HL-60/S4 treated with retinoic acid at 250 ng/mL for 4 days and 3 days (cell line): ENCODE results near the gene AKAP13.

Source experiments
- in situ Hi-C: fragments of 300-500 bp; cut with MboI; formaldehyde crosslinking; loops from 2 replicates; pipeline ENCODE4 v1.7.0; 2022; ENCODE audit warnings: low sequenced_read_pairs

Gene AKAP13

GRCh38 chr15:85474700-85475316, 94.4 kb downstream of the AKAP13 start:
- in situ Hi-C loops, result loop anchor here (25.0 kb wide), 2 partner anchors 237 to 362 kb away; no protein-coding TSS in a partner anchor

GRCh38 chr15:85475317-85475701, 94.9 kb downstream of the AKAP13 start:
- in situ Hi-C loops, result loop anchor here (25.0 kb wide), 2 partner anchors 237 to 362 kb away; no protein-coding TSS in a partner anchor

- in situ Hi-C loops, result loop anchor here (25.0 kb wide), 2 partner anchors 237 to 362 kb away; no protein-coding TSS in a partner anchor
Observed at GRCh38 chr15:85475711-85476110, 95.3 kb downstream of the AKAP13 start.

GRCh38 chr15:85477061-85477460, 96.7 kb downstream of the AKAP13 start:
- in situ Hi-C loops, result loop anchor here (25.0 kb wide), 2 partner anchors 235 to 360 kb away; no protein-coding TSS in a partner anchor

GRCh38 chr15:85477730-85478129, 97.3 kb downstream of the AKAP13 start:
- in situ Hi-C loops, result loop anchor here (25.0 kb wide), 2 partner anchors 235 to 360 kb away; no protein-coding TSS in a partner anchor

GRCh38 chr15:85479071-85479647, 98.8 kb downstream of the AKAP13 start:
- in situ Hi-C loops, result loop anchor here (25.0 kb wide), 2 partner anchors 233 to 358 kb away; no protein-coding TSS in a partner anchor

- in situ Hi-C loops, result loop anchor here (25.0 kb wide), 2 partner anchors 231 to 356 kb away; no protein-coding TSS in a partner anchor
Observed at GRCh38 chr15:85480923-85481322, 100.5 kb downstream of the AKAP13 start.

GRCh38 chr15:85481543-85481942, 101.1 kb downstream of the AKAP13 start:
- in situ Hi-C loops, result loop anchor here (25.0 kb wide), 2 partner anchors 231 to 356 kb away; no protein-coding TSS in a partner anchor

- in situ Hi-C loops, result loop anchor here (25.0 kb wide), 2 partner anchors 229 to 354 kb away; no protein-coding TSS in a partner anchor
Observed at GRCh38 chr15:85482894-85483293, 102.5 kb downstream of the AKAP13 start.

- in situ Hi-C loops, result loop anchor here (25.0 kb wide), 2 partner anchors 228 to 353 kb away; no protein-coding TSS in a partner anchor
Observed at GRCh38 chr15:85483955-85484354, 103.6 kb downstream of the AKAP13 start.

GRCh38 chr15:85484923-85485322, 104.5 kb downstream of the AKAP13 start:
- in situ Hi-C loops, result loop anchor here (25.0 kb wide), 2 partner anchors 227 to 352 kb away; no protein-coding TSS in a partner anchor

- in situ Hi-C loops, result loop anchor here (25.0 kb wide), 2 partner anchors 226 to 351 kb away; no protein-coding TSS in a partner anchor
Observed at GRCh38 chr15:85485956-85486567, 105.7 kb downstream of the AKAP13 start.

- in situ Hi-C loops, result loop anchor here (25.0 kb wide), 2 partner anchors 225 to 350 kb away; no protein-coding TSS in a partner anchor
Observed at GRCh38 chr15:85487796-85488195, 107.4 kb downstream of the AKAP13 start.

GRCh38 chr15:85488997-85489396, 108.6 kb downstream of the AKAP13 start:
- in situ Hi-C loops, result loop anchor here (25.0 kb wide), 2 partner anchors 223 to 348 kb away; no protein-coding TSS in a partner anchor

GRCh38 chr15:85489773-85490493, 109.5 kb downstream of the AKAP13 start:
- in situ Hi-C loops, result loop anchor here (25.0 kb wide), 2 partner anchors 222 to 347 kb away; no protein-coding TSS in a partner anchor

GRCh38 chr15:85490856-85491255, 110.5 kb downstream of the AKAP13 start:
- in situ Hi-C loops, result loop anchor here (25.0 kb wide), 2 partner anchors 221 to 346 kb away; no protein-coding TSS in a partner anchor

- in situ Hi-C loops, result loop anchor here (25.0 kb wide), 2 partner anchors 221 to 346 kb away; no protein-coding TSS in a partner anchor
Observed at GRCh38 chr15:85491691-85492090, 111.3 kb downstream of the AKAP13 start.

GRCh38 chr15:85492406-85492805, 112.0 kb downstream of the AKAP13 start:
- in situ Hi-C loops, result loop anchor here (25.0 kb wide), 2 partner anchors 220 to 345 kb away; no protein-coding TSS in a partner anchor

- in situ Hi-C loops, result loop anchor here (25.0 kb wide), 2 partner anchors 219 to 344 kb away; no protein-coding TSS in a partner anchor
Observed at GRCh38 chr15:85493260-85493659, 112.9 kb downstream of the AKAP13 start.
